GM21423 (cell line): Measurements from ENCODE around the gene EIF6.
"Not testable (repeated sequence)": the region's sequence is repeated elsewhere in the genome, so short reads cannot be mapped to it uniquely, and the experiment has no call there.

Source experiments
- ATAC-seq: cut with Tn5 transposase; IDR thresholded peaks from one replicate; pipeline ENCODE4 v1.9.1; 2021; ENCODE audit warnings: mild to moderate bottlenecking, moderate library complexity; ENCODE audit not compliant: unreplicated experiment

EIF6 gene

GRCh38 chr20:35284267-35284991, at the start of gene EIF6:
TSS of gene EIF6 (minus strand) at chr20:35284772. CDS start at chr20:35284487, 285 bp downstream.
- peak; percentile 69 for ATAC-seq

- ATAC-seq, result no peak
Measured at GRCh38 chr20:35333606-35334005, 49.0 kb upstream of the EIF6 start.

- no peak for ATAC-seq
Measured at GRCh38 chr20:35332540-35333200, 48.1 kb upstream of the EIF6 start.

- no peak for ATAC-seq
Measured at GRCh38 chr20:35329435-35330139, 45.0 kb upstream of the EIF6 start.

DNA sequence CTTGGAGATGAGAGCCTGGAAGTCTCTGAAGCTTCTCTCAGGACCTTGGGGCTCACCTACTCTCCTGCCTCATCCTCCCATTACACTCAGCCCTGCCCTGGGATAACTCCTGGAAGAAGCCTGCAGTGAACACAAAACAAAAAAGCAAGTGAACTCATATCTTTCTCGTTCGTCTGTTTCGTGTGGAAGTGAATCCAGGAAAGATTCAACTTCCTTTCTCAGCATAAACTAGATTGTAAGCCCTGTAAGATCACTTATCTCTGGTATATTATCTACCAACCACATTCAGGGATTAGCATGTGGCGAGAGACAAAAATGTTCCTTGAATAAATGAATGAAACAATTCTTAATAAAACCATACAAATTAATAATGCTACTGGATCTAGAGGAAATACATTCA, 44.1 kb upstream of the EIF6 start:
- ATAC-seq, result no peak

- no peak for ATAC-seq
Measured at GRCh38 chr20:35328095-35328685, 43.6 kb upstream of the EIF6 start.

- ATAC-seq, result no peak
Measured at GRCh38 chr20:35327074-35327976, 42.8 kb upstream of the EIF6 start.

GRCh38 chr20:35326740-35327073, 42.1 kb upstream of the EIF6 start:
- no peak for ATAC-seq

DNA sequence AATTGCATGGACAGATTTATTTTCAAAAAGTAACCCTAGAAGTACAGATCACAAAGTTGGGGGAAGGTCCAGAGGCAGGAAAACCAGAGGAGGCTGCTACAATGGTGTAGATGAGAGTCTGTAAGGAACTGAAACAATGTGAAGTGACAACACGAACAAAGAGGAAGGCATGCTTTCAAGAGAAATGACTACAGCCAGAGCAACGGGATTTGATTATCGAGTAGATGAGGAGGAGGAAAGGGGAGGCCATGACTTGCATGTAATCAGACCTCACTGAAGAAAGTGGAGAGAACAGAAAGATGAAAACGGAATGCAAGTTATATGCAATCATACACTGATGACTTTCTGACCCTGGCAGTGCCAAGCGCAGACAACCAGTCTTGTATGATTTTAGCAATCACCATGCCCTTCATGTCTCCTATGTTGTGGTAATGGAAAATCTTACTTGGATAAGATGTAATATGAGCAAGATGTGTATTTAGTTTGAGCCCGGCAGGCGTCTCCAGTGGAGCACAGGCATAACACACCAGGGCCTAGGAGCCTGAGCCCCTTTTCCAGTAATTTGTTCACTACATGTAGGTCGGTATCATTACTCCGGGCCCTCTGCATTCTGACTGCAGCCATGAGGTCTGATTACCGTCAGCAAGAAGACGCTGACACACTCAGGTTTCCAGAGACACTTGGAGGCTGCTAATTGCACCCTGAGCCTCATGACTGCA, 41.6 kb upstream of the EIF6 start:
- ATAC-seq, result no peak

DNA sequence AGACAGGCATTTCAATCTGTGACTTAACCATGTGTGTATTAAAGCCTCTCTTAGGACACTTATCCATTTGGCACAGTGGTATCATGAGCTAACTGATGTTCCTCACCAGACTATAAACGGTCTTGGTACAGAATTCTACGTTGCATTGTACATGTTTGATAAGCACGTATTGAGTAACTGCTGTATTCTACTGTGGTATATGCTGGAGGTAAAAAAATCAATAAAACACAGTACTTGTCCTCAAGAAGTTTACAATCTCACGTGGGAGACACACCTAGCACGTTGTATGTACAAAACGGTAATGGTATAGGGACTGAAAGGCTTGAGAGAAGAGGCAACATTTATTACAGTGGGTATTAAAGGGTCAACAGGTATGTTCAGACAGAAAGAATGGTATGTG, 40.8 kb upstream of the EIF6 start:
- no peak for ATAC-seq

DNA sequence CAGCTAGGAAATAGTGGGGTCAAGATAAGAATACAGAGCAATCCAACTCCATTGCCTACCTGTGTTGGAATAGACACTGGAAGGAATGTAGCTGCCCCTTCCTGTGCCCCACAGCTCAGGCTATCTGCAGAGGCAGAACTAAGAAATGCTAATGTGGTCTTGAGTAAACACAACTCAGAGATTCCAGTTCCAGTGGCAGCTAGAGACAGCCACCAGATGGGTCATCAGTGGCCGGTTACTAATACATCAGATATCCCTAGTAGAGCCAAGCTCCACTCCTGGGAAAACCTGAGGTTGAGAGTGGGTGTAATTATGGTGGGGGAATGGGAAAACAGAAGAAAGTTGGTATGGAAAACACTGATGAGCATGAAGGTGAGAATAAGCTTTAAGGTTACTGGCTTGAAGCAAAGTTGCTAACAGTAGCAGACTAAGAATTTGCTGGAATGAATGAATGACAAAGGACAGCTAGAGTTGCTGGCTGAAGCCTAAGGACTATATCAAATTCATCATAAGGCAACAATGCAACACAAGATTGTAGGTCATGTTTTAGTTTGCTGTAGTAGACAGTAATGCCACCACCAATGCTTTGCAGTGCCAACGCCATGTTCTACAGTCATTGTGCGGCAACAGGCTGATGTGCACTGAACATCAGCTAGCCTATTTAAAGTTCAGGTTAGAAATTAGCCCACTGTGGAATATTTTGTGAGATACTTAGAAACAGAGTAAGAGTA, 36.0 kb upstream of the EIF6 start:
- ATAC-seq, result no peak

- ATAC-seq, result no peak
Measured at GRCh38 chr20:35319871-35320197, 35.3 kb upstream of the EIF6 start.

GRCh38 chr20:35319192-35319870, 34.8 kb upstream of the EIF6 start:
- ATAC-seq, result no peak

- ATAC-seq, result no peak
Measured at GRCh38 chr20:35318502-35319157, 34.1 kb upstream of the EIF6 start.

DNA sequence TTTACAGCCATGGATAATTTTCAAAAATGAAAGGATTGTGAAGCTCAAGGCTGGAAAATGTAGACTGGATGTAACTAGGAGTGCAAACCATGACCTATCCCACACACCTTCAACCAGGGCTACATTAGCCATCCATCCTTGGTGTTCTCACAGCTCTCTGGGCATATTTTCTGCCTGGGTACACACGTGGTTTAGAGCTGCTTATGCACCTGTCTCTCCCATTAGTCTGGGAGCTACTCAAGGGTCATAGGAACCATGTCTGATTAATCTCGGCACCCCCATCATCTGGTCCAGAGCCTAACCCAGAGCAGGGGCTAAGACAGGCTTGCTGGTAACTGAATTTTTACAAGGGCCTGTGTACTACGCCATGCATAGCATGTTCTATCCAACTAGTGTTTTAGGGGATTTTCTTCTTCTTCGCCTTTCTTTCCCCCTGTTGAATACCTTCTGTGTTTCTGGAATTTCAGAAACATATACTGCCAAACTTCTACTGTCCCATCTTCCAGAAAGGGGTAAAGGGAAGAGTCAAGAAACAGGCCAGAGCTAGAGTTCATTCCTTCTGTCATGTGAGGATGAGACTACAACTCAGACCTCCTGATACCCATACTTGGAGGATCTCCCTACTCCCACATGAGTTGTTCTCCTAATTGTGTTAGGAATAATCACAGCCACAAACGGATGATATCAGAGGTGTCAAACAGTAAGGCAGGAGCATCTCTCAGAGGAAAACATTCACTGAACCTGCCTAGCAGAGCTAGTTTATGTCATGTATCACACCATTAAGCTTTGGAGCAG, 33.0 kb upstream of the EIF6 start:
- no peak for ATAC-seq

GRCh38 chr20:35316086-35316485, 31.5 kb upstream of the EIF6 start:
- ATAC-seq, result no peak

DNA sequence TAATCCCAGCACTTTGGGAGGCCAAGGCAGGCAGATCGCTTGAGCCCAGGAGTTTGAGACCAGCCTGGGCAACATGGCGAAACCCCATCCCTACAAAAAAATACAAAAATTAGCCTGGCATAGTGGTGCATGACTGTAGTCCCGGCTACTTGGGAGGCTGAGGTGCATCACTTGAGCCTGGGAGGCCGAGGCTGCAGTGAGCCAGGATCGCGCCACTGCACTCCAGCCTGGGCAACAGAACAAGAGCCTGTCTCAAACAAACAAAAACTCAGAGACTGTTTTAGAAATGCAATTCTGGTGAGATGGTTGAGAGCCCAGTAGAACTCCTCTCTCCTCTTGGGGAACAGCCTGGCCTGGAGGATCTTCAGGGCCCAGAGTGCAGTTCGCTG, 31.1 kb upstream of the EIF6 start:
- ATAC-seq, result not testable (repeated sequence)
